GM23248 (cell line): ENCODE results near the gene ZIC4. TPM values are rescaled to one million over a fixed set of nuclear protein-coding genes. Genes with fewer than 3 reads are reported as not detected.

Source experiments
- DNase-seq: peaks from one replicate; pipeline ENCODE4 v3.0.0-alpha.2; 2015
- H2AFZ ChIP-seq: fragments of 200-600 bp; sonication (generic); 2 replicates; pipeline ENCODE4 v1.6.1; 2016; ENCODE audit warnings: antibody characterized with exemption
- H3F3A ChIP-seq: fragments of 200-600 bp; sonication (generic); 2 replicates; pipeline ENCODE4 v1.6.1; 2016; ENCODE audit warnings: mild to moderate bottlenecking, antibody characterized with exemption, mixed run types; ENCODE audit not compliant: insufficient read depth
- H3K27ac ChIP-seq: fragments of 200-600 bp; sonication (generic); 2 replicates; pipeline ENCODE4 v1.5.1; 2016; ENCODE audit warnings: mild to moderate bottlenecking
- H3K27me3 ChIP-seq: fragments of 200-600 bp; sonication (generic); replicated peaks from 2 replicates; pipeline ENCODE4 v1.6.1; 2016; ENCODE audit warnings: mild to moderate bottlenecking; ENCODE audit not compliant: insufficient read depth
- H3K36me3 ChIP-seq: fragments of 200-600 bp; sonication (generic); 2 replicates; pipeline ENCODE4 v1.6.1; 2016; ENCODE audit warnings: low read depth, mild to moderate bottlenecking
- H3K4me1 ChIP-seq: fragments of 200-600 bp; sonication (generic); 2 replicates; pipeline ENCODE4 v1.6.1; 2016; ENCODE audit warnings: mild to moderate bottlenecking; ENCODE audit not compliant: insufficient read depth
- H3K4me2 ChIP-seq: fragments of 200-600 bp; sonication (generic); one replicate; pipeline ENCODE4 v1.6.1; 2016; ENCODE audit warnings: mild to moderate bottlenecking; ENCODE audit not compliant: unreplicated experiment
- H3K4me3 ChIP-seq: fragments of 200-600 bp; sonication (generic); 2 replicates; pipeline ENCODE4 v1.5.1; 2016; ENCODE audit warnings: mild to moderate bottlenecking
- H3K79me2 ChIP-seq: fragments of 200-600 bp; sonication (generic); 2 replicates; pipeline ENCODE4 v1.6.1; 2016; ENCODE audit warnings: mild to moderate bottlenecking; ENCODE audit not compliant: insufficient read depth
- H3K9ac ChIP-seq: fragments of 200-600 bp; sonication (generic); 2 replicates; pipeline ENCODE4 v1.6.1; 2016; ENCODE audit warnings: mild to moderate bottlenecking
- H3K9me2 ChIP-seq: fragments of 200-600 bp; sonication (generic); 2 replicates; pipeline ENCODE4 v1.6.1; 2016; ENCODE audit warnings: mixed run types, mild to moderate bottlenecking, moderate library complexity; ENCODE audit not compliant: insufficient read depth
- H3K9me3 ChIP-seq: fragments of 200-600 bp; sonication (generic); one replicate; pipeline ENCODE4 v1.6.1; 2017; ENCODE audit warnings: low read depth
- H4K20me1 ChIP-seq: fragments of 200-600 bp; sonication (generic); 2 replicates; pipeline ENCODE4 v1.6.0; 2016; ENCODE audit not compliant: insufficient read depth
- EZH2 ChIP-seq: fragments of 200-600 bp; sonication (generic); IDR thresholded peaks from 2 replicates; pipeline ENCODE4 v1.6.1; 2018; ENCODE audit warnings: antibody characterized with exemption, mild to moderate bottlenecking; ENCODE audit not compliant: insufficient read depth, poor library complexity, severe bottlenecking
- EZH2phosphoT487 ChIP-seq: fragments of 200-600 bp; sonication (generic); IDR thresholded peaks from 2 replicates; pipeline ENCODE4 v1.6.1; 2018; ENCODE audit warnings: antibody characterized with exemption, moderate library complexity, mild to moderate bottlenecking, low read depth; ENCODE audit not compliant: insufficient read depth
- WGBS, 2 experiments: methylation state at CpG; one replicate each; pipeline ENCODE4 v1.1.6; 2015 to 2017; ENCODE audit warnings: low lambda C conversion rate in 2 of 2, low coverage in 1 of 2; ENCODE audit errors: missing lambda C conversion rate in 2 of 2; 5-methylcytosine and 5-hydroxymethylcytosine counted together
- in situ Hi-C: fragments of 300-500 bp; cut with MboI; formaldehyde crosslinking; loops from 2 replicates; pipeline ENCODE4 v1.15.0; 2020
- polyA plus RNA-seq: library from polyadenylated mRNA; unstranded; fragments of >200 nt; fragmentation: Nextera tagmentation; extraction: Ambion mirVana; gene quantifications from 2 replicates; pipeline ENCODE4 v1.2.1, GENCODE V29; 2016
- total RNA-seq: library from RNA; depleted of rRNA; stranded (reverse); fragments of >200 nt; shearing (Covaris generic); gene quantifications from 2 replicates; pipeline ENCODE4 v1.2.3, GENCODE V29; 2014

Gene ZIC4
- total and polyA plus RNA-seq, 2 experiments from 2014 or later = 4.3 to 7.0 TPM

DNA sequence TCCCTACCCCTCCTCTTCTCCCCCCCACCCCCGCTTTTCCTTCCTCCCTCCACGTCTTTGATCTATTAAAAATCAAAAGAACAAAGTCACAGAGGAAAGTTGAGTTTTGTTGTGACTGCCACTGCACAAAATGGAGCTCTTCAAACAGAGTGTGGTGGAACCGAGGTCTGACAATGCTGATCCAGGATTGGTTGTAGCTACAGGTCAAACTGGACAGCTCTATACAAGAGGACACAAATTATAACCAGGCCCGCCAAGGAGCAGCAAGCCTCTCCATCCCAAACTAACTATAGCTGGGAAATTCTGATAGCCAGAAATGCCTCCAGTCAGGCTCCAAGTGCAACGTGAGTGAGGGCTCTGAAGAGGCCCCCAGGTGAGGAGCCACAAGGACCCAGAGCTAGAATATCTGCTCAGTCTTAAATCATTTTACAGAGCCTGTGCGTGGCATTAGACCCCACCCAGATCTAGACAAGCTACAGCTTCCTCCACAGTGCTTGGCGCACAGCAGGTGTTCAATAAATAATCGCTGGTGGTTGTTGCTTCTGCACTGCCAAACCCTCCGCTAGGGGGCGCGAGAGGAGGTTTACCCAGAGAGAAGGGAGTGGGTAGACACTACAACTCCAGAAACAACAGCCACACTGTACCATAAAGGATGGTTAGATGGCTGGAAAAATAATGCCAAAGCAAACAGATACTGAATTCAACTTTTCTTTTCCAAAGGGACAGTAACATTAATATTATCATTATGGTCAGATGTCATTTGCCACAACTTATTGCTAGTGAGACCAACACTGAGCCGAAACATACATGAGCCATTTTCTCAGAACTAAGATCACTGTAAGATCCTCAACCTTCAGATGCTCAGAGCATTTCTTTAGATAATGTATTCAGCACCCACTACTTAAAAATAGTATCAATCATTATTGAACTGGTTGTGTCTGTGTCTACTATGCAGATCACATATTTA lies 44.6 kb downstream of the ZIC4 start:
- H3F3A ChIP-seq = no peaks in the 10 kb centered on the region
- H3K27me3 ChIP-seq = peaks cover 68% of the 10 kb centered on the region
- in situ Hi-C loops = no loop called here
- no peaks in the 10 kb centered on the region for H4K20me1 ChIP-seq
- H3K36me3 ChIP-seq = no peaks in the 10 kb centered on the region
- no peak for TF ChIP-seq EZH2
- H2AFZ ChIP-seq = peak overlapping the region; percentile 36; the same call in 1 of the 2 replicates
- no peaks in the 10 kb centered on the region for H3K4me1 ChIP-seq
- no peak overlapping the region for H3K4me2 ChIP-seq
- DNase-seq = peak; percentile 41
- no peak overlapping the region for H3K9ac ChIP-seq
- no peak overlapping the region for H3K27ac ChIP-seq
- no peaks in the 10 kb centered on the region for H3K9me3 ChIP-seq
- H3K4me3 ChIP-seq = 0 out of 2 replicates have a peak overlapping the region, but pooled peaks have one; percentile 38
- WGBS, 2 experiments = 37 to 48% methylated on average over 12 of the region's 12 CpGs
- no peaks in the 10 kb centered on the region for H3K9me2 ChIP-seq
- H3K79me2 ChIP-seq = no peaks in the 10 kb centered on the region

DNA sequence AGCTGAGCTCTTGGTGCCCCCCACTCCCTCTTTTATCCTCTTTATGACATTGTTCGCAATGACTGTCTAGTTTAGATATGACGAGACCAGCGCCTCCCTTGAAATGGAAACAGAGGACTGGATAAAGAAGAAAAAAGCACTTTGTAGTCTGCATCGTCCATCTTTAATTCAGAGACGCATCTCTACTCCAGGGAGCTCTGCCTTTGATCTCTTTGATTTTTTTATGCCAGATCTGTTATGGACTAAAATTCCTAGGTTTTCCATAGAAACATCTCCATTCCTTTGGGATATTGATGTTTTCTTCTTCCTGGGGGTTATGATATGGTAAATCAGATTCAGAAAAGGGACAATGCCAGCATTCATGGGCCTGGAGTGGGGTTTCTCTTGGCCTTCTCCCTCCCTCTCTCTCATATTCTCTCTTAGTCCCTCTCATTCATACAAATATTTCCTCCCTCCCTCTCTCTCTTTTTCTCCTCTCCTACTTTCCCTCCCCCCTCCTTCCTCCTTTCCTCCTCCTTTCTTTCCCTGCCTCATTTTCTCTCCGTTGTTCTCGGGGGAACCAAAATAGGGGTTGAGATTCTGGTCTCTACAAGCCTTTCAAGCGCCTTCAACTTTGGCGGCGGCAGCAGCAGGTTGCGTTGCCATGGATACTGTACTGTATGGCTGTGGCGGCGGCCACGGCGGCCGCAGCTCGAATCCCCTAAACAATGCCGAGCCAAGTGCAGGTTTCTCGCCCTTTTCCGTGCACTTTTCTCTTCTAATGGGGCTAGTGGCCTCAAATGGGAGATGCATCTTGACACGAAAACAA lies 45.5 kb downstream of the ZIC4 start:
- peak overlapping the region; percentile 38; the same call in 1 of the 2 replicates for H3K4me3 ChIP-seq
- H3K79me2 ChIP-seq = no peaks in the 10 kb centered on the region
- peak overlapping the region; percentile 36; the same call in 1 of the 2 replicates for H2AFZ ChIP-seq
- peak; percentile 44 for DNase-seq
- in situ Hi-C loops = no loop called here
- no peak overlapping the region for H3K9ac ChIP-seq
- H3K4me1 ChIP-seq = no peaks in the 10 kb centered on the region
- peaks cover 71% of the 10 kb centered on the region for H3K27me3 ChIP-seq
- no peaks in the 10 kb centered on the region for H3K9me3 ChIP-seq
- peak overlapping the region; percentile 19 for H3K4me2 ChIP-seq
- H3K27ac ChIP-seq = no peak overlapping the region
- no peaks in the 10 kb centered on the region for H3F3A ChIP-seq
- no peaks in the 10 kb centered on the region for H4K20me1 ChIP-seq
- TF ChIP-seq EZH2phosphoT487 (no peak), EZH2 (no peak)
- WGBS, 2 experiments = 33 to 42% methylated on average over 19 to 21 of the region's 21 CpGs
- H3K9me2 ChIP-seq = no peaks in the 10 kb centered on the region
- H3K36me3 ChIP-seq = no peaks in the 10 kb centered on the region

DNA sequence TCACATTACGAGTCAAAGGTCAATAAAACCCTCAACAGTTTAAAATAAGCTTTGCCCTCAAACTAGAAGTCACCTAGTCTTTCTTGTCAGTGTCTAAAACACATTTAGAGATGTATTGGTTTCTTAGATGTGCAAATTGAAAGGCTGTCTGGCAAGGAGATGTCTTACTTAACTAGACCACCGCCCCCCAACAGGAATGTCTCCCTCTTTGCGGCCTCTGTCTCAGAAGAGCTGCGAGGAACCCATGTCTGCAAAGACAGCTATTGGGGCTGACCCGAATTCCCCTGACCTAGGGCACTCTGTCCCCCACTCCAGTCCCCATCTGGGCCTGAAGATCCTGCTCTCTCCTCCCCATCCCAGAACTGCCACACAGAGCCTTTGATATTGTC lies 46.3 kb downstream of the ZIC4 start:
- WGBS, 2 experiments = 66 to 76% methylated on average over 5 of the region's 5 CpGs
- Histone ChIP-seq H3K4me3 (no peak overlapping the region), H3K79me2 (no peaks in the 10 kb centered on the region), H3K9me3 (no peaks in the 10 kb centered on the region), H2AFZ (no peak overlapping the region), H3K9me2 (no peaks in the 10 kb centered on the region), H3K9ac (no peak overlapping the region), H4K20me1 (no peaks in the 10 kb centered on the region), H3K27ac (no peak overlapping the region), H3K4me1 (no peaks in the 10 kb centered on the region), H3K36me3 (no peaks in the 10 kb centered on the region), H3F3A (no peaks in the 10 kb centered on the region), H3K27me3 (peaks cover 71% of the 10 kb centered on the region), H3K4me2 (no peak overlapping the region)
- TF ChIP-seq EZH2 = no peak
- TF ChIP-seq EZH2phosphoT487 = no peak
- in situ Hi-C loops = no loop called here
- DNase-seq = no peak

DNA sequence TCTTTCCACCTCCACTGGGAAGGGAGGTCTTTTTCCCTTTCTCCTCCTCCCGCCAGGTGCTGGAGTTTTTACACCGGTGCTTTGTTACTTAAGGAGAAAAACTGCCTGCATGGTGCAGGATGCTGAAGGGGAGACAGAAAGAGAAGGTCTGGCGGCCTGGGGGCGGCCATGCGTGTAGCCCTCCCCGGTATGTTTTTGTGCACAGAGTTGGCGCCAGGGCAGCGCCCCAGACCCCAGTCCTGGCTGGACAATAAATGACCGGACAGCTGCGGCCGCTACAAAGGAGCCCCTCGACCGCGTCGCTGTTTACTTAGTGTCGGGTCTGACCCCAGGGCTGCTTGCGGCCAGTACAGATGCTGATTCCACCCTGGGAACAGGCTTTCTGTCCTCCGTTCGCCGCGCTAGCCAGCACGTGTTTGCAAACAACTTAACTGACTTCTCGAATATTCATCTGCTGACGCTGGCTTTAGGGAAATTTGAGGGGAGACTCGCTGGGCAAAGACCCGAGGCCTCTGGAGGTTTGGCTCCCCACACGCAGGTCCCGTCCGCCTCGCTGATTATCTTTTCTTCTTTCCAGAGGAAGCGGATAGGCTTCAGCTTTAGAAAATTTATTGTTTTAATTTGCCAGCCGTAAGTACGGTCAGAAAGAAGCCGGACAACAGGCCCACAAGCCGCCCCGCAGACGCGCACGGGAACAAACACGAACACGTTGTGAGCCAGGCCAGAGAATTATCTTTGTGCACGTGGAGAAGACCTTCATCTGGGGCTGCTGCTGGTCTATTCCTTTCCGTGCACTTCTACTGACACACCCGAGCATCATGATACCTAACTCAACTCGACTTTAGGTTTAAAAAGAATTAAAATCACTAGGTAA lies 46.9 kb downstream of the ZIC4 start:
- Histone ChIP-seq H2AFZ (no peak overlapping the region), H3K9me2 (no peaks in the 10 kb centered on the region), H3K36me3 (no peaks in the 10 kb centered on the region), H3K27ac (no peak overlapping the region), H3K9me3 (no peaks in the 10 kb centered on the region), H3K4me2 (no peak overlapping the region), H3K9ac (no peak overlapping the region), H3F3A (no peaks in the 10 kb centered on the region), H3K79me2 (no peaks in the 10 kb centered on the region), H4K20me1 (no peaks in the 10 kb centered on the region), H3K4me3 (no peak overlapping the region), H3K27me3 (peaks cover 72% of the 10 kb centered on the region), H3K4me1 (no peaks in the 10 kb centered on the region)
- no peak for TF ChIP-seq EZH2phosphoT487
- no peak for TF ChIP-seq EZH2
- in situ Hi-C loops = no loop called here
- DNase-seq = no peak
- WGBS, 2 experiments = 71 to 72% methylated on average over 44 to 45 of the region's 45 CpGs
